Psoas muscle (tissue), 8 donors: ENCODE results near the gene MRPL55. TPM values are rescaled to one million over a fixed set of nuclear protein-coding genes. Genes with fewer than 3 reads are reported as not detected.

Source experiments
- ATAC-seq, 4 donors: fragments of 200-7000 bp; cut with Tn5 transposase; one replicate each; pipeline ENCODE4 v1.9.1; 2020; ENCODE audit warnings: moderate library complexity in 3 of 4, mild to moderate bottlenecking in 2 of 4
- DNase-seq, 2 donors: peaks; one replicate each; pipeline ENCODE4 v3.0.0-alpha.2; 2020
- H3K27ac ChIP-seq: fragments of 200-600 bp; one replicate; pipeline ENCODE4 v1.8.0; 2022
- H3K27me3 ChIP-seq, 3 donors: fragments of 200-600 bp in 1 of 3; one replicate each; pipeline versions ENCODE4 v1.6.1 to v1.8.0; 2013 to 2022; ENCODE audit warnings: low read length in 2 of 3, mild to moderate bottlenecking in 2 of 3, moderate library complexity in 1 of 3; ENCODE audit not compliant: insufficient read depth in 3 of 3
- H3K36me3 ChIP-seq, 2 donors: fragments of 200-600 bp in 1 of 2; one replicate each; pipeline versions ENCODE4 v1.6.1 to v1.8.0; 2013 to 2022; ENCODE audit warnings: low read depth in 1 of 2, mild to moderate bottlenecking in 1 of 2, moderate library complexity in 1 of 2; ENCODE audit not compliant: insufficient read depth in 1 of 2
- H3K4me1 ChIP-seq: fragments of 200-600 bp; one replicate; pipeline ENCODE4 v1.8.0; 2022
- H3K4me3 ChIP-seq: fragments of 200-600 bp; one replicate; pipeline ENCODE4 v1.8.0; 2022; ENCODE audit warnings: mild to moderate bottlenecking
- H3K9me3 ChIP-seq: fragments of 200-600 bp; one replicate; pipeline ENCODE4 v1.8.0; 2022
- WGBS, 3 donors: extraction: QIAGEN DNeasy Blood & Tissue Kit; methylation state at CpG; one replicate each; pipeline versions ENCODE4 v1.1.6 to v1.1.7; 2013; 5-methylcytosine and 5-hydroxymethylcytosine counted together
- intact Hi-C, 2 donors: fragments of 100-400 bp; cut with DNase I; formaldehyde crosslinking; loops; one replicate each; pipeline versions ENCODE4 v1.11.0 to v1.14.2; 2022
- polyA plus RNA-seq, 3 donors: library from polyadenylated mRNA; stranded (reverse); fragments of 200-250 nt; gene quantifications; one replicate each; pipeline ENCODE4 v1.2.3, GENCODE V29; 2013
- total RNA-seq, 4 donors: library from RNA; stranded (reverse); fragmentation: NEBNext Ultra II Directional in 2 of 4; extraction: Animal tissue kit (Norgen Biotek cat#: 25700) in 2 of 4; gene quantifications; one replicate each; pipeline versions ENCODE4 v1.2.1 to v1.2.4, GENCODE V29; 2021 to 2023
- TF ChIP-seq, protein P1 (sequence below): fragments of 200-600 bp; IDR thresholded peaks from one replicate; pipeline ENCODE4 v1.8.0; 2022; ENCODE audit warnings: antibody characterized with exemption
- donor health status: healthy with polysubstance abuse.
- donor health status: DM: no; HTN: no; CAD: no; lungs with moderate emphysema.
- donor health status: Bipolar disorder and iron deficiency.
- donor health status: healthy.
- donor health status: DM: yes; HTN: yes; CAD: no.
- donor health status: DM: no; HTN: no; CAD: no.
- donor health status: DM: no; HTN: no; CAD: no.
- donor health status: DM: yes; HTN: yes; CAD: no.

The MRPL55 gene
- total and polyA plus RNA-seq, 7 donors = 35.7 to 86.2 (median 43.4) TPM

- H3K4me1 ChIP-seq = peaks cover 30% of the 10 kb centered on the region
- intact Hi-C loops = loop anchor here in 1 of 2 donors (1.0 kb wide), 1 partner anchor 22 kb away; no protein-coding TSS in a partner anchor
- peak overlapping the region; percentile 97 for H3K27ac ChIP-seq
- TF ChIP-seq, protein P1, sequence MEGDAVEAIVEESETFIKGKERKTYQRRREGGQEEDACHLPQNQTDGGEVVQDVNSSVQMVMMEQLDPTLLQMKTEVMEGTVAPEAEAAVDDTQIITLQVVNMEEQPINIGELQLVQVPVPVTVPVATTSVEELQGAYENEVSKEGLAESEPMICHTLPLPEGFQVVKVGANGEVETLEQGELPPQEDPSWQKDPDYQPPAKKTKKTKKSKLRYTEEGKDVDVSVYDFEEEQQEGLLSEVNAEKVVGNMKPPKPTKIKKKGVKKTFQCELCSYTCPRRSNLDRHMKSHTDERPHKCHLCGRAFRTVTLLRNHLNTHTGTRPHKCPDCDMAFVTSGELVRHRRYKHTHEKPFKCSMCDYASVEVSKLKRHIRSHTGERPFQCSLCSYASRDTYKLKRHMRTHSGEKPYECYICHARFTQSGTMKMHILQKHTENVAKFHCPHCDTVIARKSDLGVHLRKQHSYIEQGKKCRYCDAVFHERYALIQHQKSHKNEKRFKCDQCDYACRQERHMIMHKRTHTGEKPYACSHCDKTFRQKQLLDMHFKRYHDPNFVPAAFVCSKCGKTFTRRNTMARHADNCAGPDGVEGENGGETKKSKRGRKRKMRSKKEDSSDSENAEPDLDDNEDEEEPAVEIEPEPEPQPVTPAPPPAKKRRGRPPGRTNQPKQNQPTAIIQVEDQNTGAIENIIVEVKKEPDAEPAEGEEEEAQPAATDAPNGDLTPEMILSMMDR = no peak
- no peaks in the 10 kb centered on the region for H3K27me3 ChIP-seq
- H3K9me3 ChIP-seq = no peaks in the 10 kb centered on the region
- H3K4me3 ChIP-seq = peak overlapping the region; percentile 89
- ATAC-seq = no peak
- 4 to 8% (median 5%) methylated on average over 25 of the region's 25 CpGs for WGBS, 3 donors
- peaks cover 2 to 4% of the 10 kb centered on the region in 2 donors for H3K36me3 ChIP-seq
- no peak for DNase-seq
Measured at GRCh38 chr1:228140724-228141225, 31.7 kb upstream of the MRPL55 start.

DNA sequence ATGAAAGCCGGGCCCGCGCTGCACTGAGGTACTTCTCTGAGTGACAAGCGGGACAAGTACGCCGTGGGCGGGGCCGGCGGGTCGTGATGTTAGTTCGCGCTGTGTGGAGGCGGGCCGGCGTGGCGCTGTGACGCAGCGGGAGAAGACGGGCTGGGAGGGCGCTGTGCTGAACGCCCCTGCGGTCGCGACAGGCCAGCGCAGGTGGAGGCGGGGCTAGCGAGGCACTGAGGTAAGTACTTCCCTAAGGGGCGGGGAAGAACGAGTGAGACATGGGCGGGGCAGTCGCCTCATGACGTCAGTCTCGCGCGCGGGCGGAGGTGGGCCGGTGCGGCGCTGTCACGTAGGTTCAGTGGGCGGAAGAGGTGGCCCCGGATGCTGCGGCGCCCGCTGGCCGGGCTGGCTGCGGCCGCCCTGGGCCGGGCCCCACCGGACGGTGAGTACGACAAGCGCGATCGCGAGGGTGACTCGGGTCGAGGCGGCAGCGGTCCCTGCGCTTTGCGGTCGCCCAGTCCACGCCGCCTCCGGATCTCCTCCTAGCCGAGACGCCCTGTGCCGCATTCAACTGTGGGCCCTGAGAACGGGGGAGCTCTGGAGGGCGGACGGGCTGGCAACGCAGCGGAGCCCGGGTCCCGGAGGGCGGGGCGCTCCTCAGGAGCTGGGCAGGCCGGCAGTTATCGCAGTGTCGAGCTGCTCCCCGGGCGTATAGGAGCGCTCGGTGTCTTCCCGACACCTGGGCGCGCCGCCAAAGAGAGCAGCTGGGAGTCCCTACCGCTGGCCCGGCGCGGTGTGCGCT, 31.0 kb upstream of the MRPL55 start, which contains the start of gene GUK1:
Gene GUK1 (plus strand): TSS at position 349 of the 793 bp plus-strand sequence. CDS start 24 bp downstream, at position 373.
- Histone ChIP-seq H3K4me3 (peak within 1 kb of the TSS; percentile 89), H3K27me3 (no peaks in the 10 kb centered on the region), H3K27ac (peak within 1 kb of the TSS; percentile 97), H3K9me3 (no peaks in the 10 kb centered on the region), H3K36me3 (no peaks in the 10 kb centered on the region), H3K4me1 (peaks cover 30% of the 10 kb centered on the region)
- intact Hi-C loops = loop anchor here in 1 of 2 donors (1.0 to 10.0 kb wide), 3 partner anchors 22 to 355 kb away; partner anchors contain the start of gene TRIM11
- ATAC-seq (peak; percentile 89 to 94 (median 92)), DNase-seq (peak; percentile 100)
- TF ChIP-seq, protein P1 = no peak
- 0% methylated on average over 50 to 95 of the region's 95 CpGs for WGBS, 3 donors

GRCh38 chr1:228139406-228139930, 30.4 kb upstream of the MRPL55 start:
- ATAC-seq (no peak), DNase-seq (no peak)
- Histone ChIP-seq H3K4me3 (peak overlapping the region; percentile 89), H3K27me3 (no peaks in the 10 kb centered on the region), H3K27ac (peak overlapping the region; percentile 97), H3K4me1 (peaks cover 30% of the 10 kb centered on the region), H3K36me3 (no peaks in the 10 kb centered on the region), H3K9me3 (no peaks in the 10 kb centered on the region)
- intact Hi-C loops = loop anchor here in 1 of 2 donors (10.0 kb wide), 2 partner anchors 265 to 355 kb away; partner anchors contain the start of gene TRIM11
- WGBS, 3 donors = 20 to 22% (median 22%) methylated on average over 28 to 30 of the region's 30 CpGs
- TF ChIP-seq, protein P1 = no peak

- no peak overlapping the region for H3K27ac ChIP-seq
- H3K9me3 ChIP-seq = no peaks in the 10 kb centered on the region
- no peak overlapping the region for H3K4me3 ChIP-seq
- H3K27me3 ChIP-seq = no peaks in the 10 kb centered on the region
- TF ChIP-seq, protein P1 = no peak
- H3K4me1 ChIP-seq = peaks cover 12% of the 10 kb centered on the region
- no peak for ATAC-seq
- H3K36me3 ChIP-seq = no peaks in the 10 kb centered on the region
- intact Hi-C loops = loop anchor here in 1 of 2 donors (10.0 kb wide), 2 partner anchors 268 to 358 kb away; partner anchors contain the start of gene TRIM11
- WGBS, 3 donors = 37 to 56% (median 39%) methylated on average over 1 of the region's 1 CpG
- no peak for DNase-seq
Measured at GRCh38 chr1:228136901-228137300, 27.8 kb upstream of the MRPL55 start.
